ENCODE data around the gene ANTXRL.
"Not testable (repeated sequence)": the region's sequence is repeated elsewhere in the genome, so short reads cannot be mapped to it uniquely, and the experiment has no call there.

ANTXRL gene

DNA sequence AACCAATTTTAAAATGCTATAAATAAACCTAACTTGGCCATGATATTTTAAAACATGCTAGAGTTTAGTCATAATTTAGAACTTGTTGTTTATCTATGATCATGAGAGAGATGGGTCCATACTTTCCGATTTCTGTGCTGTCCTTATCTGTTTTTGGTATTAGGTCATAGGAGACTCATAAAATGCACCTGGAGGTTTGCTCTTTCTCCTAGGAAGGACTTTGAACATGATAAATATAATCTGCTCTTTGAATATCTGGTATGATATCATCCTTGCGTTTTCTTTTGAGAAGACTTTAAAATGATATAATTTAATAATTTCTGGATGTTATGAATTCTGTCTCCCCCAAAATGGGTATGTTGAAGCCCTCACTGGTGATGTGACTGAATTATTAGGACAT lies 9.0 kb upstream of the ANTXRL start:
- DNase-seq = no peak

DNA sequence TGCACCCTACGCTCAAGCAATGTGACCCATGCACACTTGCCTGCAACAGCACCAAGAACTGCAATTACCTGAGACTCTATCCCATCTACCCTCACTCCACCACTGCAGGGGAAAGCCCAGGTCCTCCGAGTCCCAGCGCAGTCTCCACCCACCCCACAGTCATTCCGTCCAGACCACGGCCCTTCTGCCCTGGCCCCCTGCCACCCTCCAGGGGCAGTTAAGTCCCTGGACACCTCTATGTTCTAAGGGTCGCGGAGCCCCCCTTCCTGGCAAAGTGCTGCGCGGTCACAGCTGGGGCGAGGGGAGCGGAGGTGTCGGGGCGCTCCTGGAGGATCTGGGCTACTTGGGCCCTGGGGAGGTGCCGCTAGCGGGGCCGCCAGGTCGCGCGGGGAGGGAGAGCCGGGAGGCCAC lies 4.4 kb upstream of the ANTXRL start:
- not testable (repeated sequence) for DNase-seq

DNA sequence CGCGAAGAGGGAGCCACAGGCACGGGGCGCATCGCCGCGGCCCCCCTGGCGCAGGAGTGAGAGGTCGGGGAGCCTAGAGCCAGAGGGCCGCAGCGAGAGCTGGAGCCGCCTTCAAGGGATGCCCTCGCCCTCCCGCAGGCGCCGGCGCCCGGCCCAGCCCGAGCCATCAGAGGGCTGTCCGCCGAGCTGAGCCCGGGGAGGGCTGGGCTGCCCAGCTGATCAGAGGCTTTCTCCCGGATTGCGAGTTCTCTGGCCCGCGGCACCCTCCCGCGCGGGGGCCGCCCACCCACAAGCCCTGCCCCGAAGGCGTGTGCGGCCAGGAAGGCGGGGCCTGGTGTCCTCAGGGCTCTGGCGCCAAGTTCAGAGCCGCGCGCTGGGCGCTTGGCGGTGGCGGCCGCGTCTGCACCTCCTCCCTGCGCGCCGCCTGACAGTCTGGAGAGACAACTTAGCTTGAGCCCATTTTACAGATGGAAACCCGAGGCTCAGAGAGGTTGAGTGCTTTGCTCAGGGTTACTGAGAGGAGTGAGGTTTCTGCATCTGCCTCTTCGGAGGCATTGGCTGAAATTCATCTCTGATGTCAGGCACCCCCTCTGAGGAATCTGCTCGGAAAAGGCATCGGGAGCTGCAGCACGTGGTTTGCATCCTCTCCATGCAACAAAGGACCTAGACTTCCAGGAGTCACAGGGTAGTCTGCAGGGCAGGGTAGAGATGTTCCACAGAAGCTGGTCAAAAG lies 3.8 kb upstream of the ANTXRL start:
- DNase-seq = peak; percentile 82

DNA sequence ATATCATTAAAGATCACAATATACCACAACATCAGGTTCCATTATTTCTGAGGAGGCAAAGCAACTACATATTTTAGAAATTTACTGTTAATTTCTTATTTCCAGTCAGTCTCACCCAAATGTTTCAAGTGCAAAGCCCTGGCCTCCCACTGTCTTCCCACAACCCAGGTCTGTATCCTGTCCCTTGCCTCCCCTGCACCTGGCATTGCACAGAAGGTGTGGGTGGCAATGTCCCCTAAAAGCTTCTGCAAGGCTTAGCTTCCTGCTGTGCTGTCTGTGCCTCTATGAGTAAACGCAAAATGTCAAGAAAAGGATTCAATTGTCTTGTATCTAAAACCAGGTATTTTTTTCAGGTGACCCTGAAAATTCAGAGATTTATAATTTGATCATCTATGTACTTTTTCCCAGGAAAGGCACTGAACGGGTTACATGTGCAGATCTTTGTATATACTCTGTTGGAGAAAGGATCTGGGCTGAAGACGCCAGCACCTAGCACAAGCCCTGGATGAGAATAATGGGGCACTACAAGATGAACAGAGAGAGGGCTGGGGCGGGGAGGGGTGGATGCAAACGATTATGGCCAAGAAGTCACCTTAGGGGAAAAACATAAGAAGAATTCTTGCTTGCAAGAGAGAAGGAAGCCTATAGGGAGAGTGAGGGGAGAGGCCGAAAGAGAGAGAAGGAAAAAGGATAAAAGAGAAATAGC lies 3.1 kb upstream of the ANTXRL start:
- no peak for DNase-seq

DNA sequence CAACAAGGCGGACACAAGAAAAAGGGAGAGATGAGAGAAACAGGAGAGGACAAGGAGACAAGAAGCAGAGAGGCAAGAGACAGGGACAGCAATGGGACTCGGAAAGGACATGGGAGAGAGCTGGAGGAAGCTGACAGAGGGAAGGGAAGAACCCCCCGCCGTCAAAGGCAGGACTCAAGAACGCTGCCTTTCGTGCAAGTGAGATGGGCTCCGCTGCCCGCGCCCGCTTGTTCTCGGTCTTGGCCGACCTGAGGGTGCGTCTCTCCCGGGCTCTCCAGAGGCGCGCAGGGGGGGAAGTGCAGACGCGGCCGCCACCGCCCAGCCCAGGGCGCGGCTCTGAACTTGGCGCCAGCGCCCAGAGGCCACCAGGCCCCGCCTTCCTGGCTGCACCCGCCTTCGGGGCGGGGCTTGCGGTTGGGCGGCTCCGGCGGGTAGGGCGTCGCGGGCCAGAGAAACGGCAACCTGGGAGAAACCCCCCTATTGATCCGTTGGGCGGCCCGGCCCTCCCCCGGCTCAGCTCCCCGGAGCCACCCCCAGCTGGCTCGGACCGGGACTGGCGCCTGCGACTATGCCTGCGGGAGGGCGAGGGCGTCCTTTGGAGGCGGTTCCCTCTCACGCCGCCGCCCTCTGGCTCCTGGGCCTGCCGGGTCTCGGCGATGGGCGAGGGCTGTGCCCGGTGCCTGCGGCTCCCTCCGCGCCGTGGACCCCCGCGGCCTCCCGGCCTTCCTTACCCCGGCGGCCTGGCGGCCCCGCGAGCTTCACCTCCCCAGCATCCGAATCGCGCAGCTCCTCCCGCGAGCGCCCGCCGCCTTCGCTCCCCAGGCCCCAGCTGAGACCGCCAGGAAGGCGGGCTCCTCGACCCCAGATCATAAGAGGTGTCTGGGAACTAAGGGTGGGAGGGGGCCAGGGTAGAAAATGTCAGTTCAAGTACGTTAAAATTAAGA lies 2.2 kb upstream of the ANTXRL start:
- DNase-seq = peak; percentile 88

DNA sequence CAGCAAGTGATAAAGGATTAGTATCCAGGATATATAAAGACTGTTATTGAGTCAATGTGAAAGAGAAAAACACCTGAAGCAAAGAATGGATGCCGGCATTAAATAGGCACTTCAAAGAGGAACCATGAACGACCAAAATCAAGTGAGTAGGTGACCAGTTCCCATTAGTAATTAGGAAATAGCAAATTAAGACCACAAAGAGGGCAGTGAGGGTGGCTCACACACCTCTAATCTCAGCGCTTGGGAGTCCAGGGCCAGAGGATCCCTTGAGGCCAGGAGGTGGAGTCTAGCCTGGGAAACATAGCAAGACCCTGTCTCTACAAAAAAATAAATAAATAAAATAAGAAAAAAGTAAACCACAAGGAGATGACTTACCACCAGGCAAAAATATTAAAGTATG lies 1.5 kb upstream of the ANTXRL start:
- DNase-seq = no peak

DNA sequence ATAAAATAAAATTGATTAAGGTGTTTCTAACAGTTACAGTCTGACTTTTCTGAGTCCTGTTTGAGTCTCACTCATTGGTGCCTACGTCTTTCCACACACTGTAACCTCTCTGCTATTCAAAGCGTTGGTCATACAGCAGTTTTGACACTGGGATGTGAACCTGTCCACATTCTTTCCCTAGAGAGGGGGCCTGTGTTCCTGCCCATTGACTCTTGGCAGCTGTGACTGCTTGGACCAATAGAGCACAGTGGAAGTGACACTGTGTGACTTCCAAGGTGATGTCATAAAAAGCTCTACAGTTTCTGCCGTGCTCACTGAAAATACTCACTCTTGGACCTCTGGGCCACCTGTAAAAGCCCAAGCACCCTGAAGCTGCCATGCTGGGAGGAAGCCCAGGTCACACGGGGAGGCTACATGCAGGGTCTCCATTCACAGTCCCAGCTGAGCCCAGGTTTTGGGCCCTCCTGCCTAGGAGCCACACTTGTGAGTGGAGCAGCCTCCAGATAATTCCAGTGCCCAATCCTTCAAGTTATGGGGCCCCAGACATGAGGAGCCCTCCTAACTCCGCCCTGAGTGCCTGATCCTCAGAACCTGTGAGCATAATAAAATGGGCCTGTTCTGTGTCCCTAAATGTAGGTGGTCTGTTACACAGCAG lies 704 bp upstream of the ANTXRL start:
- DNase-seq = no peak

DNA sequence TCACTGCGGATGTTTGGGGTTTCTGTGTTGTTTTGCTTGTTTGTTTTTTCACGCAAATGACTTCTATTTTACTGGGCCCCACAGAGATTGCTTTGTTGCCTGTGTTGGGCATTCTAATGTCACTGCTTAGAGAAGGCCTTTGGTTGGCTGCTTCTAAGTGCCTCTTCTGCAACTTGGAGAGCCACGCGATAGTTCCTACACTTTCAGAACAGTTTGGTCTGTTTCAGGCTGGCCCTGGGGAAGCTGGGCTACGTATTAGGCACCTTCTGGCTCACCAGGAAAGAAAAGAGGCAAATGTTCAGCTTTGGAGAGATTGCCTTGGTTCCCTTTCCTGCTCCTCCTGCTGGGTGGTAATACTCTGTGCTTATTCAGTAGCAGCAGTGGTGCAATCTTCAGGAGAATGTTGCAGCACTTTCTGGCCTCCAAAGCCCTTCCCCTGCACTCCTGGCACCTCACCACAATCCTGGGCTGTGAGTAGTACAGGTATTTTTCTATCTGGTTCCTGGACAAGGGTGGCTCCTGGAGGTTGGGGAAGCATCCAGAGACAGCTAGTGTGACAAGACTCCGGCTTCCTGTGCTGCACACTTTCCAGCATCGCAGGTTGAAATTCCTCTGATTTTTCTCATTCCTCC lies 1.2 kb downstream of the ANTXRL start:
- no peak for DNase-seq

DNA sequence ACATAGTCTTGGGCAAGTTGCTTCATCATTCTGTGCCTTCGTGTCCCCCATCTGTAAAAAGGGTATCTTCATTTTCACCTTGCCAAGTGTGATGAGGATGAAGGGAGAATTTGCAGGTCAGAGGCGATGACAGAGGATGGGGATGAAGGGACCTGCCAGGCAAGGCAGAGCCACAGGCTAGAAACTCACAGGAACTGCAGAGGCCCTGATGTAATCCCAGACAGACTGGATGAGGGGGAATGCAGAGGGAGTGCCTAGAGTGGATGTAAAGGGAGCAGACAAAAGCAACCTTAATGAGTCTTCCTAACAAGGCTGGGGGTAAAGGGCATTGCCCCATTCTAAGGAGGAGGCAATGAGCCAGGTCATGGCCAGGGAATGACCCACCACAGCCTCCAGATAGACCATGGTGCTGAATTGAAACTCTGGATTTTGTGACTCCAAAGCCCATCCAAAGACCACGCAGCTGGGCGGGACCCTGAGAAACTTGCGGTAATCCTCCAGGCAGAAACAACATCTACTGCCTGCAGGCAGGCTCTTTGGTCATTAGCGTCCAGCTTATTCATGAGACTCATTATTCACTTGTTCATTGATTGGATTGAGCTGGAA lies 1.9 kb downstream of the ANTXRL start:
- DNase-seq = no peak

DNA sequence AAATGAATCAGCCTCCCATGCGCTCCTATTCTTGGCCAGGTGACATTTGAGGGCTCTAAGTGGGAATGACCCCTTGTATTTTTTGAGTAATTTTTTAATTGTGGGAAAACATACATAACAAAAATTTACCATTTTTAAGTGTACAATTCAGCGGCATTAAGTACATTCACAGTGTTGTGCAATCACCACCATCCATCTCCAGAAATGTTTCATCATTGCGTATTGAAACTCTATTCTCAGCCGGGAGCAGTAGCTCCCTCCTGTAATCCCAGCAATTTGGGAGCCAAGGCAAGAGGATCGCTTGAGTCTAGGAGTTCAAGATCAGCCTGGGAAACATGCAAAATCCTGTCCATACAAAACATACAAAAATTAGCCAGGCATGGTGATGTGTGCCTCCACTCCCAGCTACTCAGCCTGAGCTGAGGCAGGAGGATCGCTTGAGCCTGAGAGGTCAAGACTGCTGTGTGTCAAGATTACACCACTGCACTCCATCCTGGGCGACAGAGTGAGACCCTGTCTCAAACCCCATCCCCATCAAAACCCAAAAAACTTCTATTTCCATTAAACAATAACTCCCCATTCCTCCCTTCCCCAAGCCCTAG lies 2.5 kb downstream of the ANTXRL start:
- DNase-seq = no peak

DNA sequence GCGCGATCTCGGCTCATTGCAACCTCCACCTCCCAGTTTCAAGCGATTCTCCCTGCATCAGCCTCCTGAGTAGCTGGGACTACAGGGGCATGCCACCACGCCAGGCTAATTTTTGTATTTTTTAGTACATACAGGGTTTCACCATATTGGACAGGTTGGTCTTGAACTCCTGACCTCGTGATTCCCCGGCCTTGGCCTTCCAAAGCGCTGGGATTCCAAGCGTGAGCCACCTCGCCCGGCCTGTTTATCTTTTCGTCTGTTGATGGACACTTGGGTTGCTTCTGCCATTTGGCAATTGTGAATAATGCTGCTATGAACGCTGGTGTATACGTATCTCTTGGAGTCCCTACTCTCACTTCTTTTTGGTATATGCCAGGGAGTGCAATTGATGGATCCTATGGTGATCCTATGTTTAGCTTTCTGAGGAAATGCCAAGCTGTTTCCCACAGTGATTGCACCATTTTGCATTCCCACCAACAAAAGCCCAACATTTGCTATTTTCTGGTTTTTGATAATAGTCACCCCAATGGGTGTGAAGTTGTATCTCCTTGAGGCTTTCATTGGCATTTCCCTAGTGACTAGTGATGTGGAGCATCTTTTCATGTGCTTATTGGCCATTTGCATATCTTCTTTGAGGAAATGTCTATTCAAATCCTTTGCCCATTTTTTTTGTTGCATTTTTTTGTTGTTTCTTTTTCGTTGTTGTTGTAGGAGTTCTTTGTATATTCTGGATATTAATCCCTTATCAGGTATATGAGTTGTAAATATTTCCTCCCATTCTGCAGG lies 3.5 kb downstream of the ANTXRL start:
- no peak for DNase-seq

DNA sequence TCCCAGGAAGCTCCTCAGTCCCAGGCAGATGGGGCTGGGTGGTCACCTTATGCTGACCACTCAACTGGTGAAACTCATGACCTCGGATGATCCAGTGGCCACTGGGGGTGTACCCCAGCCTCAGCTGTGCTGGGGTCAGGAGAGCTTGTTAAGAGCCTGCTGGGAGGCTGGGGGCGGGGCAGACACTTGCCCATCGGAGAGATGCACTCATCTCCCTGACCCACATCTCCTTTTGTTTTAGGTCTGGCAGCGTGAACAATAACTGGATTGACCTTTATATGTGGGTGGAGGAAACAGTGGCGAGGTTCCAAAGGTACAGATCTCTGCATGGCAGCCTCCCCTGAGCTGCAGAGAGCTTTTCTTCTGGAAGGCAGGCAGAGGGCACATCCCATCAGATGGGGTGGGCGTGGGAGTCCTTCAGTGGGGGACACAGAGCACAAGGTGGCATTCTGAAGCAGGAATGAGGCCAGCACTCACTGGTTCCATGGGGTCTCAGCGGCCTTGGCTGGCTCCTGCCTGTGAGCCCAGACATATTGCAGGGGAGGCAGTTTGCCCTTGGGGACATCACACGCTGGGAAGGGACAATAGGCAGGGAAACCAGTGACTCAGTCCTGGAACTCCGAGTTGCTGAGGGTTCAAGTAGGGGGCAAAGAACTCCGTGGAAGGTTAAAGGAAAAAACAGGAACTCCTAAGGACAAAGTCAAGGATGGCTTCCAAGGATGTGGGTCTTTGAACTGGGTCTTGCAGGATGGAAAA lies 5.2 kb downstream of the ANTXRL start:
- no peak for DNase-seq

DNA sequence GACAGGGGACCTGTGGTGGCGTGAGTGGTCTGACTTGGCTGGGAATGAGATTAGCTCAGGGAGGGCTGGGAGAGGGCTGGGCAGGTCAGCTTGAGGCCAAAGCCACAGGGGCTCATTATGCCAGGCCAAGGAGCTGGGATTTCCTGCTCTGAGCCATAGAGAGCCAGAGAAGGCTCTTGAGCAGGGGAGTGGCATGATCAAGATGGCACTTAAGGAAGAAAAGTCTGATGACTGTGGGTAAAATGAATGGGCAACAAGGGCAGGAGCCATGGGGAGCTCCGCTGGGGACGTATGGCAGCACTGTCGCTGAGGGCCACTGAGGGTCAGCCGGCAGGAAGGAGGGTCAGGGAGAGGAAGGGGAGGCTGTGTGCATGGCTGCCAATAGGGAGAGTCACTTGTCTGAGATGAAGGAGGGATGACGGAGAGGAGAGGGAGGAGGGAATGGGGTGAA lies 5.8 kb downstream of the ANTXRL start:
- peak; percentile 13 for DNase-seq

DNA sequence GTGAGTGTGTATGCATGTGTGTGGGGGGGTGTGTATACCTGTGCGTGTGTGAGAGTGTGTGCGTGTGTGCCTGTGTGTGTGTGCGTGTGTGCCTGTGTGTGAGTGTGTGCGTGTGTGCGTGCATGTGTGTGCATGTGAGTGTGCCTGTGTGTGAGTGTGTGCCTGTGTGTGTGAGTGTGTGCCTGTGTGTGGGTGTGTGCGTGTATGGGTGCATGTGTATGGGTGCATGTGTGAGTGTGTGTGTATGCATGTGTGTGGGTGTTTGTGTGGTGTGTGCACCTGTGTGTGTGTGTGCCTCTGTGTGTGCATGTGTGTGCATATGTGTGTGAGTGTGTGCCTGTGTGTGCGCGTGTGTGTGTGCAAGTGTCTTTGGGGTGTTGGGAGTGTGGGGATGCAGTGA lies 6.4 kb downstream of the ANTXRL start:
- peak; percentile 16 for DNase-seq

DNA sequence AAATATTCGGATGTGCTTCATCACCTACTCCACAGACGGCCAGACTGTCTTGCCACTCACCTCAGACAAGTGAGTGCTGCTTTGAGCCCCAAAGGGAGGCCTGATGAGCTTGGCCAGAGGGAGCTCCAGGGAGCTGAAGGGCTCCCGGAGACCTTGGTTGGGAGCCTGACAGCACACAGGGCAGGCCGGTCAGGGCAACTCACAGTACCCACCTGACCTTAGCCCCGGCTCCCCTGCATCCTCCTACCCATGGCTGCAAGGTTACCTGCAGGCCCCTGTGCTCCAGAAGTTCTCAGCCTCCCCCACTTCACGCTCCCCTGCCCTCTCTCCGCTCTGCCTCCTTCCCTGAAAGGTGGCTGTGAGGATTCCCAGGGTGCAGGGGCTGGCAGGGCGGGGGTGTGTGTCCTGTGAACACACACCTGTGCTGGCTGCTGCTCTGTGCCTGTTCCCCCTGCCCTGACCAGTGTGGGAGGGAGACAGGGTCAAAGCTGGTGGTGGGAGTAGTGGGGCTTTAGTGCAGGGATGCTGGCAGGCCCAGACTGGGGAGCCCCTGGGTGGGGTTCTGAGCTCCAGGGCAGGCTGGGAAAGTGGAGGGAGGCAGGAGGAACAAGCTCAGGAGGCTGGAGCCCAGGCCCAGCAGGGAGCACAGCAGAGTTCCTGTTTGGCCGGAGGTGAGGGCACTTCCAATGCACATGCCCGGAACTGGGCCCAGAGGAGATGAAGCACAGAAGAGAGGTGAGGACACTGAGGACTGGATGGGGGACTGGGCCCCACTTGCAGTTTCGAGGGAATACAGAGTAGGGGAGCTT lies 7.2 kb downstream of the ANTXRL start:
- peak; percentile 14 for DNase-seq

DNA sequence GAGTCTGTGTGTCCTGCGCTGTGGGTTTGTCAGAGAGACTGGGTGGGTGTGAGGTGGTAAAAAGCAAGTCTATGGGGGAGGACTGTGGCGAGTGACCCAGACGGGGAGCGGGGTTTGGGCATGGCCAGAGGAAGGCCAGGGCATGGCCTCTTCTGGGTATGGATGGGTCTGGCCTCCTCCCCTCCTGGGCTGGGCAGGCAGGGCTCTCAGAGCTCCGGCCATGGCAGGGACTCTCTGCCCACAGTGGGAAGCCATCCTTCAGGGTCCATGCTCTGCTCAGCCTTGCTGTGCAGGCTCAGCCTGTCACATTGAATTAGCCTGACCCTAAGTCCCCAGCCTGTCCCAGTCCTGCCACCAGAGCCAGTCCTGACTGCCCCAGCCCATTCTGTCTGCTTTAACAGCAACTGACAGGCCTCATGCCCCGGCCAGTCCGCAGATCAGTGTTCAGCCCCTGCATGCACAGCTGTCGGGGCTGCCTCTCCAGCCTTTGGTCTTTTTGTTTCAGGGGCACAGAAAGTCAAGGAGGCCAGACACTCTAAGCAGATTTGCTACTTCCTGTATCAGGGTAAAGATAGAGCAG lies 7.9 kb downstream of the ANTXRL start:
- peak; percentile 13 for DNase-seq

DNA sequence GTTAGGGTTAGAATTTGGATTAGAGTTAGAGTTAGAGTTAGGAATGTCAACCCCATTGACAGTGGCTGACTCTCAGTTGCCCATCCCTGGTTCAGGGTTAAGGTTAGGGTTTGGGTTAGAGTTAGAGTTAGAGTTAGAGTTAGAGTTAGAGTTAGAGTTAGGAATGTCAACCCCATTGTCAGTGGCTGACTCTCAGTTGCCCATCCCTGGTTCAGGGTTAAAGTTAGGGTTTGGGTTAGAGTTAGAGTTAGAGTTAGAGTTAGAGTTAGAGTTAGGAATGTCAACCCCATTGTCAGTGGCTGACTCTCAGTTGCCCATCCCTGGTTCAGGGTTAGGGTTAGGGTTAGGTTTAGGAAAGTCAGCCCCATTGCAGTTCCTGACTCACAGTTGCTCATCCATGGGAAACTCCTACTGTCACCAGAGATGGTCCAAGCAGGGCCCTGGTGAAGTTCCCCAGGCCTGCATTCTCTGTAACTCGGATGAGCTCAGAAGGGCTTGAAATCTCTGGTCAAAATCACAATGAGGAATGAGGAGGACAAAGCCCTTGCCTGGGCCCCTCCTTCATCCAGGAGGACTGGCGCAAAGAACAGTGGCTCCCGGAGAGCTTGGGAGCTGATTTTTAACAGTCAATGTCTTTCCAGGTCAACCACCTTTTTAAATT lies 8.7 kb downstream of the ANTXRL start:
- DNase-seq = not testable (repeated sequence)

DNA sequence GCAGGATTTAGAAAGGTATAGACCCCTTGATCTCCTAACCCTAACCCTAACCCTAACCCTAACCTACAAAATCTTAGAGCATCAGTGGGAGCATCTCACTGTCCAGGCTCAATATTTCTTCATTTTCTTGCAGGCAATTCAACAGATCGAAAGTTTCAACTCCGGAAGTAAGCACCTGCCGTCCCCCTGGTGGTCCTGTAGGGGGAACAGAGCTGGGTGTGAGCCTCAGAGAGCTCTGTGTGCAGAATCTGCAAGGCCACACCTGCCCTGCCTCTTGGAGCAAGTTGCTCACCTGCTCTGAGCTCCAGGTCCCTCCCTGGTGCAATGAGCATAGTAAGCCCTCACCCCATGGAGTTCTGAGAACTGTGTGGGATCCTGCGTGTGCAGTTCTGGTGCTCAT lies 9.3 kb downstream of the ANTXRL start:
- DNase-seq = not testable (repeated sequence)
